GM19328 (cell line): ENCODE results near the gene CLSTN2.
"Not testable (repeated sequence)": the region's sequence is repeated elsewhere in the genome, so short reads cannot be mapped to it uniquely, and the experiment has no call there.

Experiments
- ATAC-seq: cut with Tn5 transposase; IDR thresholded peaks from one replicate; pipeline ENCODE4 v1.9.1; 2021; ENCODE audit warnings: mild to moderate bottlenecking, moderate library complexity; ENCODE audit not compliant: unreplicated experiment

The CLSTN2 gene

DNA sequence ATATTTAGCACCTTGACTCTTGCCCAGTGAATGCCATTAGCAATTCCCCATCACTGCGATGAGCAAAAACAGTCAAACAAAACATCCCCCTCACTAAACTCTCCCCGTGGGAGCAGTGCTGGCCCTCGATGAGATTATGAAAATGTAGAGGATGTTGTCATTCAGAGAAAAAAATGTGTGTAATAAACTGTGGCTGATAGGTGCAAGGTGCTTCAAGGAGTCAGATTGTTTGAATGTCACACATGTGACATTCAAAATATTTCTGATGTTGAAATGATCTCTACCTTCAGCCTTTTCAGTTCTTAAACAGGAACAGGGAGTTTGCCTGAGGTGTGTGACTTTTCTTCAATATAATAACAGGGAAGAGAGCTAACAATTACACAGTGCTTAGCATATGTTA lies 461.1 kb downstream of the CLSTN2 start:
- ATAC-seq = no peak

DNA sequence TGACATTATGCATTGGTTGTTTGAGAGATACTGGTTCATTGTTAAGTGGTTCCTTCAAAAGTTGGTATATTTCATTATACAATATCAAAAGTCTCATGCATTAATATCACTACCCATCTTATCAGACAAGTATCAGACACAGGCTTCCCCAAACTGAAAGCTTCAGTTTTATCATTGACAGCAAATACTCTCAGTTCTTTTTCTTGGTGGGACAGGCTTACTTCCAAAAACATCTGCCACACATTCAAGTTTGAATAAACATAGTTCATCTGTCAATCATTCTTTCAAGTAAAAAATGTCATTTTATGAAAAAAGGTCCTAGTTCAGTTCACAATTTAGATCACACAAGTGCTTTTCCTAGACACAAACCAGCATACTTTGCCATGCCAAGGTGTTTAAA lies 462.9 kb downstream of the CLSTN2 start:
- no peak for ATAC-seq

DNA sequence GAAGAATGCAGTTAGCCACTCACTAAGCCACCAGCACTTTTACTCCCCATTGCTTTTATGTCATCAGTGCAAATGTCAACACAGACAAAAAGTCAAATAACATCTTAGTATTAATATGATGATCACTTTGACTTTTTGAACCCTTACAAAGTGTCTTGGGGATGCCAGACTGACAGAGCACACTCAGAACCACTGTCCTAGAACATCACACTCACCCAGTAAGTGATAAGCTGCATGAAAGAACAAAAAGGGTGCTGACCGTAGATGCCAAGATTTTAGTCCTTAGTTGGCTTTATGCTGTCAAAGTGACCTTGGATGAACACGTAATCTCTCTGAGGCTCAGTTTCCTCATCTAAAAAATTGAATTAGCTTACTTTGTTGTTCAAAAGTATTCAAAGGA lies 463.4 kb downstream of the CLSTN2 start:
- no peak for ATAC-seq

DNA sequence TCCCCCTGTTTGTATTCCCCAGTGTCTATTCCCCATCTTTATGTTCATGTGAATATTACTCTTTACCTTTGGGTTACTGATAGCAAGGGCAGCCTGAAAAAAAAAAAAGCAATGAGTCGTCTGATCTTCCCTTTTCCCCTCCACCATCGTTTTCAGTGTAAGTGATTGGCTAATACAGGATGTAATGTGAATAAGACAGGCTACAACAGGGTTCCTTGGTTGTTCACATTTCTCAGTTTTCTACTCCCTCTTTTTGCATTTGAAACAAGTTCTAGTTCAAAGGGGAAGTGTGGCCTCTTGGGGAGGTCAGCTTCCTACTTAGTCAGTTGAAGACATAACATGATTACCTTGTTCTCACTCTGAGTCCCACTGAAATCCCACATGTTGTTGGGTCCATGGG lies 464.9 kb downstream of the CLSTN2 start:
- no peak for ATAC-seq

DNA sequence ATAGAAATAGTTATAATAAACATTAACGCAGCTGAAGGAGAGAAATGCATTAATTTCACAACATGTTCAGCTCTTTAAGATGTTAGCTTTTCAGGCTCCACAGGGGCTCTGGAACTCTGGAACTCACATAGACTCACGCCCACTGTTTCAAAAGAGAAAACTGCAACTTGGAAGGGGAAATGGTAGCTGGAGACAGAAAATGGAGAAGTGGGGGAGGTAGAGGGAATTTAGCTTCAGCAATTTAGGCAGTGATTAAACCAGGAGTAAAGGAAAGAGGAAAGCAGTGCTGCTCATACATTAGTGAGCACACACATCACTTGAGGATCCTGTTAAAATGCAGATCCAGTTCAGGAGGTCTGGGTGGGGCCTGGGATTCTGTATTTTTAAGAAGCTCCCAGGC lies 468.1 kb downstream of the CLSTN2 start:
- no peak for ATAC-seq

DNA sequence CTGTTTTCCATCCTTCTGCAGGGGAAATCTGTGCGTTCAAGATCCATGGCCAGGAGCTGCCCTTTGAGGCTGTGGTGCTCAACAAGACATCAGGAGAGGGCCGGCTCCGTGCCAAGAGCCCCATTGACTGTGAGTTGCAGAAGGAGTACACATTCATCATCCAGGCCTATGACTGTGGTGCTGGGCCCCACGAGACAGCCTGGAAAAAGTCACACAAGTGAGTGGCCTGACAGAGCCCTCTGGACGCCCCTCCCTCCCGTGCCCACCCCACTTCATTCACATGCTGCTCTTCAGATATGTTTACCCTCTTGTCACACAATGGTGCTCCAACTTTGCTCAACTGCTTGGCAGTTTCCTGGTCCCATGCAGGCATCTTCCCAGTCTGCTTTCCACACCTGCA lies 468.6 kb downstream of the CLSTN2 start:
- ATAC-seq = no peak

DNA sequence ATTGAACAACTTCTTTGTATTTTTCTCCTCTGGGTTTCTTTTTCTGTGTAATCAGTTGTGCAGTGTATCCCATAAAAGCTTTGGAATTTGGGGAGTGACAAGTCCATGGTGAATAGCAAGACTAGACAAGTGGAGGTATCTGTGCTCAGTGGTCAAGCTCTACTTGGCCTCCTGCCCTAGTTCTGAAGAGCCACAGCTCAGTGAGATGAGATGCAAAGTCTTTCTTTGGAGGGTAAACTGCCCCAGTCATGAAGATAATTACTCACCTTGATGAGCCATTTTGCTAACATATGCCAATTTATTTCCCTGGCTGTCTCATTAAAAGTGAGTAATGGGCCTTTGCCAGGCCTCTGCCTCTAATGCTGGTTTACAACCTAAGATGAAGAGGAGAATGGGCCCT lies 471.7 kb downstream of the CLSTN2 start:
- no peak for ATAC-seq

DNA sequence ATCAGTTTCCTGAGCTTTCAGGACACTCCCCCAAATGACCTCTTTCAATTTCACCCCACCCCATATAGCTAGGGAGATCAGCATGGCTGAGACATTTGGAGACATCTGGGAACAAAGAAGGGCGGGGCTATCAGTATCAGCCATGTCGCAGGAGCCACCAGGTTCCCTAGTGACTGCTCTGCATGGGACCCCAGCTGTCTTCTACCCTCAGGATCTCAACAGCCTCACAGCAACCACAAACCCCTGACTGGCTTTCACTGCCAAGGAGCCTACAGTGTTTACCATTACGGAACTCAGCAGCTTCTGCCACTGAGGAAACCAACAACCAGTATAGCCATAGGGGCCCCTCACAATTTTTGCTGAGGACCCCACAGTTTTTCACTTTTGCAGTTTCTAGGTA lies 473.3 kb downstream of the CLSTN2 start:
- ATAC-seq = no peak

DNA sequence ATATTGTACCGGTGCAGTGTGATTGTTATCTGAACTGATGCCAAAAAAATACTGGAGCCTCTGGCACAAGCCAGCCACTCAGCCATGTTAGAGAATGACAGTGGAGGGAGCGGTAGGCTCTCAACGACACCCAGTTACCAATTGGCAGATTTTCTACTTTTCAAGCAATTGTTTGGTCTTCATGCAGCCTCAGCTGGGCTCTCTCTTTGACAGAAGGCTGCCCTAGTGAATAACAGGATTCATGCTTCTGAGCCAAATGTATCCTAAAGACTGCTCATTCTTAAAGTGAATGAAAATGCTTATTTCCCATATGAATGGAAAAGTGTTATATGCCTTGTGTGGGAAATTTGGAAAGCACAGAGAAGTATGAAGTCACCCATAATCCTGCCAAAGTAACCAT lies 481.7 kb downstream of the CLSTN2 start:
- ATAC-seq = no peak

DNA sequence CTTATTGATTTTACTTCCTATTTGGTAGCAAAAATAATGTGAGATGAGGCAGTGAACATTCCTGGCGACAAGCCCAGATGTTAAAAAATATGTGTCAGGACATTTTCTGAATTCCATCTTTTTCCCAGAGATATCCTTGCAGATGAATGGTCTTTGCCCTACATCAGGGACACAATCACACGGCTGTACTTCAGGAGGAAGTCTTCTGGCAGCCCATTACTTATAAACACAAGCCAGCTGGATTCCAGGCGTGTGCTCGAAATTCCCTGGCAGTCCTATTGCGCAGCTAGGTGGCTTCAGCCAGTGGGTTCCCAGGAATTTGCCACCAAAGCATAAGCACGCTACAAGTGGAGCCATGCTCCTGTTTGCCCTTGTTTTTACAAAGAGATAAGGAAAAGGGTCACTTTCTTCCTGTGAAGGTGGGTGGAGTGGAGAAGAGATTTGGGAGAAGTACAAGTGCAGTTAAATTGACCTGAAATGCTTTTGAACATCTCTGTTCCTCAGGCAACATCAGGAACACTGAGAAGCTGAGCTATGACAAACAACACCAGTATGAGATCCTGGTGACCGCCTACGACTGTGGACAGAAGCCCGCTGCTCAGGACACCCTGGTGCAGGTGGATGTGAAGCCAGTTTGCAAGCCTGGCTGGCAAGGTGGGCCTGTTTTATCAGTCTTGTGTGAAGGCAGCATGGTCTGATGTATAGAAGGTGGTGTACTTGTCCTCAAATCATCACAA lies 485.8 kb downstream of the CLSTN2 start:
- no peak for ATAC-seq

DNA sequence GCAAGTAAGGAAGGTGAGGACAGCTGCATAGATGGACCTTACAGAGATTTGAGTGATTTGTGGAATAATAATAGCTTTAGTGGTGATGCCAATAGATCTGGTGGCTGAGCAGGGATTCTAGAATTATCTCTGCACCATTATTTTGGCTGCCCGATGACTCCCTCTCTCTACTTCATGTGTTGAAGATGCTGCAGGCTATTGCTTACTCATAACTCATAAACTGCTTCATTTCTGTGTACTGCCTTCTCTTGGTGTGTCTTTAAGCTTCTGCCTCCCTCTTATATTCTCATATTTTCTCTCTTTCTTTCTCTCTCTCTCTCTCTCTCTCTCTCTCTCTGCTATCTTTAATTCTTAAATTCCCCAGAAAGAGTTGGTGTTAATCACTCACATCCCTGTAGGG lies 486.9 kb downstream of the CLSTN2 start:
- no peak for ATAC-seq

DNA sequence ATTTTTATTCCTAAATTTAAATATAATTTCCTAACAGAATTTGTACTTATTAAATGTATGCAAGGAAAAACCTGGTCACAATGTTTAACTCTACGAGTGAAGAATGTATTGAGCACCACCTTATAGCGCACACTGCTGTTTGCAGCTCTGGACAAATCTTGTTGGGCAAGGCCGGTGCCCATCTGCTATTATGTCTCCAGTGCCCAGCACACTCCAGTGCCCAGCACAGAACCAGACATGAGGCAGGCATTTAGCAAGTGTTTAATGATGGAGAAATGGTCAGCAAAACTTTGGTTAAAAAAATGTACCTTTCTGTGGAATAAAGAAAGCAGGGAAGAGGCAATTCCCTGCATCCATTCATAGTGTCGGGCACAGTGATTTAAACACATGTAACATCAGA lies 488.2 kb downstream of the CLSTN2 start:
- no peak for ATAC-seq

DNA sequence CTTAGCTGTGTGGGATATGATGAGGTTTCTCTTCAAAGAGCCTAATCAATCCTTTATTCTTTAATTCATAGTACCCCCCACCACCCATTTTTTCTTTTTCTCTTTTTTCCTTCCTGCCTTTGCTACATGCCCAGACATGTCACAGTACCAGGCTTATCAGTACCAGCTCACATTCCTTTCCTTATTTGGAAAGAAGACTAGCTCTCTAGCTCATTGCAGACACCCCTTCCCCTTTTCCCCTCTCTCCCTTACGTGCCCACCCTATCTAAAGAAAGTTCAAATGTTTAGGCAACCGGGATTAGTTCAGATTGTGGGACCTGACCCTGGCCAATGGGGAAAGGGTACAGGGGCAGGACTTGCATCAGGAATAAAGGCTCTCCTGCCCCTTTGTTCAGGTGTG lies 488.6 kb downstream of the CLSTN2 start:
- not testable (repeated sequence) for ATAC-seq

DNA sequence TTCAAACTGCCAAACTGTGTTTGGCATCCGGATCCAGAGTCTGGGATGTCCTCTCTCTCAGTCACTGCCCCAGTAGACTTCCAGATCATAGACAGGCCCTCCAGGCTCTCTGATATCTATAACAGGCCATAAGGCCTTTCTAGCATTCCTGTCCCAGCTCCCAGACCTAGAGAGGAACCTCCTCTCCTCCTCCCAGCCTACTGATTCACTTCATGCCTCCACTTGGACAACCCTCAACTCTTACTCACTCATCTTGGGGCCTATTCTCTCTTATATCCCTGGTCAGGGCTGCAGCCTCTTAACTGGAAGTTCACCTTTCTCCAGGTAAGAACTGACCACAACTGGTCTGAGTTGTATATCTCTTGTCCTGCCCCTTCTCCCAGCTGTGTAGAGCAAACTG lies 489.2 kb downstream of the CLSTN2 start:
- ATAC-seq = no peak

DNA sequence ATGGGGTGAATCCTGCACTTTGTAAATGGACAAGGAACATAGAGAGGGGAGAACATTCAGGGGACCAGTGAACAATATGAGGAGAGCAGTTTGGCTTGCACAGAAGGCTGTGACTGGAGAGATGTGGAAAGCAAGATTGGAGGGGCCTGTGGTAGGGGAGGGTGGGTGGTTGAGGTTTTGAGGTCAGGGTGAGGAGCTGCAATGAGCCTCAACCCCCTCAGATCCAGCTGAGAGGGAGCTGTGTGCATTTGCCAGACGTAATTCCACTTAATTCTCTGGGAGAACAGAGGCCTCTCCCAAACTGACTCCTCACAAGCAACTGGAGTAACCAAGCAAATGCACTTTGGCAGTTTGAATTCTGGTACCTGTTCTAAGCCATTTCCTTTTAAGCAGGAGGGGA lies 489.7 kb downstream of the CLSTN2 start:
- ATAC-seq = no peak

DNA sequence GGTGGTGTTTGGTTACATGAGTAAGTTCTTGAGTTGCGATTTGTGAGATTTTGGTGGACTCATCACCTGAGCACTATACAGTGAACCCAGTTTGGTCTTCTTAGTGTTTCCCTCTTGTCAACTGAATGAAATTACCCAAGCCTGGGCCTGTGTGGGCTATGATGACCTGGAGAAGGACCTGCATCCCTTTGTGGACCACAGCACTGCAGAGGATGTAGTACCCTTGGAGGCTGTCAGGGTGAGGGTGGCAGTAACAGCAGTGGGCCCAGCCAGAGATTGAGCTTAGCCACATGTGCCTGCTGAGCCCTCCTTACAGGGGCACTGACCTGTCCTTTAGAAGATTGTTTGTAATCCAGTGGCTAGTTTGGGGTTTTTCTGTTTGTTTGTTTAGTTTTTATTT lies 492.8 kb downstream of the CLSTN2 start:
- ATAC-seq = no peak

DNA sequence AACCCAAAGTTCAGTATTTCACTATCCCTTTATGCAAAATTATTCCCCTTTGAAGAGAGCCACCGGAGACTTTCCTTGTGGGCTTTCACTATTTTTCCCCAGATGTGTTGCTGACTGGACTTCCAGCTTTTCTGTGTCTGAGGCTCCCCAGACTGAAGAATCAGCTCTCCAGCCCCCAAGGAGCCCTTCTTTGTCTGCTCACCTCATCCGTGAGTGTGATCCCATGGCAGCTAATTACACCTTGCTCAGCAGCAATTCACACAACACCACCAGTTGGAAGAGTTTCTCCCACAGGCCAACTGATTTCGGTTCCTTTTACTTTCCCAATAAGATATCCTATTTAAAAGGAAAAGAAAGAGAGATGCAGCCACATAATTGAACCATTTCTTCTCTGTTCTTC lies 493.4 kb downstream of the CLSTN2 start:
- ATAC-seq = no peak

DNA sequence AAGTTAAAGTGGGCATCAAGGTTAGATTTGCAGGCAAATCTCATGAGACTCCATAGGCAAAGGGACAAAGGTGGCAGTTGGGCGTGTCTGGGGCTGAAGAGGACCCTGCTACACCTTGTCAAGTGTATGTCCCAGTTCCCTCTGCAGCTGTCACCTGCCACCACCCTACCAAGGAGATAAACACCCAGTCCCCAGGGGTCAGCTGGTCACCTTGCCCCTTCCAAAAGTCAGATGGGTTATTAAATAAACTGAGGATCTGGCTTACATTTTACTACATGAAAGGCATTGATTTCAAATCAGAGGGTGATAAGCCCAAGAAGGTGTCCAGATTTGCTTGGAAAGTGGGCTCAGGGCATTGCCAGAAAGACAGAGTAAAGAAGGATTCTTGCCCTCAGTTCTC lies 494.8 kb downstream of the CLSTN2 start:
- ATAC-seq = no peak

DNA sequence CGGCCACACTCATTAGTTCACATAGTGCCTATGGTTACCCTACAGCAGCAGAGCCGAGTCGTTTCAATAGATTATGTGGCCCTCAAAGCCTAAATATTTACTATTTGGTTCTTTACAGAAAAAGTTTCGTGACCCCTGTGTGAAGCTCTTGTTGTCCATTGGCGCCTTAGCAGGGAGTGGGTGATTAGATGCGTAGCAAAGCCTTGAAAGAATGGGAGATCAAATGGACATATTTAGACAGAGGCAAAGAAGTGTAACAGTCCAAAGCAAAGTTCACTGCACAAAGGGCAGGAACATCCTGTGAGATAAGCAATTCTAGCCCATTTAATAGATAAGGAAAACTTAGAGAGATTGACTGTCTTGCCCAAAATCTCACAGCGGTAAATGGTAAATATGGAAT lies 495.5 kb downstream of the CLSTN2 start:
- ATAC-seq = no peak

DNA sequence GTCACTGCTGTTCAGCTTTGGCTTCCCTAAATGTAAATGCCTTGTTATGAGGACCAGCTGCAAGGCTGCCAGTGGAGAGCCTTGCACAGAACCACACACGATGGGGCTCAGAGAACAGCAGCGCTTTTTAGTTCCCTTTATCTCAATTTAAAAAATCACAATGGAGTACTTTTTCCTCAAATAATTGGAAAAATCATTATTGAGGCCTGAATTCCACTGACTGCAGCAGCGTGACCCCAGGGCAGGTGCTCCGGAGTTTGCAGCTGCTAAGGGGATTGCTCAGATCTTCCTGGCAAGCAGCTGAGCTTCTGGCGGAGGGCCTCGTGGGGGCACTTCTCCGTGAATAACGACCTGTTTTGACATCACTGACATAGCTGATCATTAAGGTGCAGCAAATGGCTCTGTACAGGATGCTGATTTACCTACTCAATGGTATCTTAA lies 497.3 kb downstream of the CLSTN2 start:
- no peak for ATAC-seq

DNA sequence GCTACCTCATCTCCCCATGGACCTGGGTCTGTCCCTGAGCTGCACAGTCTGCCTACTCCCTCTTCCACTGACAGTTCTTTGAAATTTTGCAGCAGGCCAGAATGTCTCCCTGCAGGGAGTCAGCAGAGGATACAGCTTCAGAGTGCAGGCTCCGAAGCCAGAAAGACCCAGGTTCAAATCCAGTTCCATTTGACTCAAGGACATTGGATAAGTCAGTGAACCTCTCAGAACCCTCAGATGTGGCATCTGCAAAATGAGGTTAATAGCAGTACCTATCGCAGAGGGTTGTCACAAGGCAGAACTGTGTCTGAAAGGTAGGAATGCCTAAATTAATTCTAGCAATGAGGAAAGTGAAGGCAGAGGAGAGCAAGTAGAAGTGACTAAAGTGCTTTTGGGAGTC lies 498.4 kb downstream of the CLSTN2 start:
- ATAC-seq = no peak

DNA sequence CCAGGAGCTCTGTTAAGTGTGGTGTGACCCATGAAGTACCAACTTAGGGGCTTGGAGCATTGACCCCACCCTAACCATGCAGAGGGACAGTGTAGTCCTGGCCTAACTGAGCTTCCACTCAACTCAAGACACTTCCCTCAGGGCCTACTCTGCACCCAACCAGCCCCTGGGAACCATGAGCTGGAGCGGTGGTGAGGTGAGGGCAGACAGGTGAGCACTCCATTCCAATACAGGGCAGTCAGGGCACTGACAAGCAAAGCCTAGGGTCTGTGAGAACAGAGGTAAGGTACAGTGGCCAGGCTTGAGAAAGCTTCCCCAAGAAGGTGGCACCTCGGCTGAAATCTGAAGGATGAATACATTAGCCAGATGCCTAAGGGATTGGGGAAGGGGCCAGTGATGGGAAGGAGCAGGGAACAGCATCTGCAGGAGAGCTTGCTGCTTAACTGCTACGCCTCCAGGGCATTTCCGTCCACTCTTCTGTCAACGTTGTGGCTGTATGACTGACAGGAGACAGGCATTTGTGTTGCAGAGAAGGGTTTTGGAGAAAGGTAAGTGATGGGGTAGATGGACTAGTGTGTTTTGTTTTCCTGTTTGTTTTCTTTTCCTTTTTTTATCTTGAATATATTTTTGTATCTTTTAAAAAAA lies 499.4 kb downstream of the CLSTN2 start:
- no peak for ATAC-seq

DNA sequence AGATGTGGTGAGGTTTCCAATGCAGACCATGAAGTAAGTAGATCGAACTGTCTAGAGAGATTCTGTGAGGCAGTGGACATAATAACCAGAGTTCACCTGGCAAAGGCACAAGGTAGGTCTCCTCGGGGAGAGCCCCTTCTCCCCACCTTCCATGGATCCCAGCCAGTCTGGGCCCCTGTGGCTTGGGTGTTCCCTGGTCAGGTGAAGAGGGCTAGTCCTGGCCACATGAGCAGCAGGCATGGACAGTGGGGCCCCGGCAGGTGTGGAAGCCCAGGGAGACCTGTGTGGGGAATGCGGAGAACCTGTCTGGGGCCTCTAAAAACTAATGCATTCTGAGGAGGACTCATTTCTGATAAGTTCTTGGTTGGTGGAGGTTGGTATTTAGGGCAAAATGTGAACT lies 501.4 kb downstream of the CLSTN2 start:
- no peak for ATAC-seq
